HepG2 (cell line): Measurements from ENCODE around the gene DNAJC2. TPM values are rescaled to one million over a fixed set of nuclear protein-coding genes. Genes with fewer than 3 reads are reported as not detected.

ENCODE experiments used
- ATAC-seq: fragments of 200-7000 bp; cut with Tn5 transposase; 3 replicates; pipeline ENCODE4 v1.9.1; 2020; ENCODE audit warnings: mild to moderate bottlenecking, moderate library complexity
- BruUV-seq: library from RNA; stranded (reverse); fragments of 400-500 nt; replicated peaks from 2 replicates; lab custom pipeline; 2021; lab: Mats Ljungman, UMichigan
- CTCF ChIA-PET: fragments of 300-600 bp; formaldehyde crosslinking; extraction: SDS; loops from one replicate; lab custom pipeline; 2021; ENCODE audit warnings: low total read pairs, inconsistent platforms, low intra/inter-chr PET ratio; lab: Yijun Ruan, JAX
- POLR2A ChIA-PET: fragments of 350-600 bp; sonication (Branson Sonifier 250); formaldehyde crosslinking; loops from one replicate; lab custom pipeline; 2020; ENCODE audit warnings: antibody characterized with exemption, inconsistent platforms; lab: Yijun Ruan, JAX
- DNase-seq: peaks from one replicate; pipeline ENCODE4 v3.0.0-alpha.2; 2015; ENCODE audit warnings: low spot score
- FAIRE-seq: peaks from 3 replicates; lab custom pipeline; 2011; peaks lifted over from hg19 to GRCh38; lab: Jason Lieb, UNC
- H2AFZ ChIP-seq: one replicate; pipeline ENCODE4 v1.6.1; 2011; ENCODE audit warnings: low read length, inconsistent platforms
- H3K27ac ChIP-seq: fragments of 300-600 bp; 3 replicates; pipeline ENCODE4 v1.8.0; 2011; ENCODE audit warnings: mixed run types, mild to moderate bottlenecking, mixed read lengths, low read length, inconsistent platforms; ENCODE audit not compliant: insufficient read depth; ENCODE audit errors: extremely low read length
- H3K27me3 ChIP-seq, 2 experiments: fragments of 200-600 bp in 1 of 2; 2 replicates in 1 of 2; 3 replicates in 1 of 2; pipeline versions ENCODE4 v1.6.0 to v1.8.0; 2011; ENCODE audit warnings: low read length in 2 of 2, mild to moderate bottlenecking in 2 of 2, moderate library complexity in 2 of 2, inconsistent platforms in 1 of 2; ENCODE audit not compliant: insufficient read depth in 2 of 2, control insufficient read depth in 1 of 2
- H3K36me3 ChIP-seq, 2 experiments: fragments of 200-600 bp in 1 of 2; replicated peaks in 1 of 2; 2 replicates in 1 of 2; 3 replicates in 1 of 2; pipeline versions ENCODE4 v1.5.1 to v1.8.0; 2011; ENCODE audit warnings: low read length in 2 of 2, inconsistent platforms in 1 of 2; ENCODE audit not compliant: insufficient read depth in 2 of 2, control insufficient read depth in 1 of 2
- H3K4me1 ChIP-seq: 2 replicates; pipeline ENCODE4 v1.5.1; 2012; ENCODE audit warnings: low read length, inconsistent platforms; ENCODE audit not compliant: insufficient read depth
- H3K4me2 ChIP-seq: 2 replicates; pipeline ENCODE4 v1.6.0; 2011; ENCODE audit warnings: low read depth, low read length, inconsistent platforms
- H3K4me3 ChIP-seq, 3 experiments: fragments of 200-600 bp in 1 of 3; sonication (generic), shearing (Covaris generic) in 1 of 3; replicated peaks in 1 of 3; 2 replicates each; pipeline ENCODE4 v1.5.1; 2011 to 2016; ENCODE audit warnings: low read length in 3 of 3, inconsistent platforms in 2 of 3, low read depth in 2 of 3, mild to moderate bottlenecking in 2 of 3, control low read depth in 1 of 3, mixed read lengths in 1 of 3; ENCODE audit not compliant: insufficient read depth in 1 of 3
- H3K79me2 ChIP-seq: one replicate; pipeline ENCODE4 v1.6.1; 2011; ENCODE audit warnings: low read length, inconsistent platforms; ENCODE audit not compliant: insufficient read depth
- H3K9ac ChIP-seq: 2 replicates; pipeline ENCODE4 v1.6.0; 2011; ENCODE audit warnings: mild to moderate bottlenecking, low read depth, low read length, inconsistent platforms; ENCODE audit not compliant: insufficient read depth
- H3K9me3 ChIP-seq: 2 replicates; pipeline ENCODE4 v1.5.1; 2012; ENCODE audit warnings: mild to moderate bottlenecking, low read length
- H4K20me1 ChIP-seq: 2 replicates; pipeline ENCODE4 v1.6.0; 2011; ENCODE audit warnings: inconsistent platforms, mild to moderate bottlenecking, low read length, moderate library complexity; ENCODE audit not compliant: insufficient read depth
- ISX ChIP-seq: sonication (generic); formaldehyde crosslinking; conservative IDR thresholded peaks from 2 replicates; pipeline ENCODE4 v1.5.0; 2020; ENCODE audit warnings: missing genetic modification reagents
- RXRB ChIP-seq: IDR thresholded peaks from 2 replicates; pipeline ENCODE4 v1.6.1; 2016; ENCODE audit warnings: borderline replicate concordance, missing genetic modification reagents, missing compliant biosample characterization
- STAG1 ChIP-seq: sonication (generic); formaldehyde crosslinking; IDR thresholded peaks from 2 replicates; pipeline ENCODE4 v1.4.0; 2020; ENCODE audit warnings: missing genetic modification reagents
- WIZ ChIP-seq: sonication (generic); formaldehyde crosslinking; IDR thresholded peaks from 2 replicates; pipeline ENCODE4 v1.5.1; 2020; ENCODE audit warnings: mild to moderate bottlenecking, missing genetic modification reagents
- YY1 ChIP-seq: IDR thresholded peaks from 2 replicates; pipeline ENCODE4 v1.6.1; 2011; ENCODE audit warnings: low read length, low read depth, moderate library complexity, mild to moderate bottlenecking; ENCODE audit not compliant: insufficient read depth, insufficient replicate concordance
- ZHX1 ChIP-seq: sonication (generic); formaldehyde crosslinking; IDR thresholded peaks from 2 replicates; pipeline ENCODE4 v1.8.1; 2022; ENCODE audit warnings: low read depth, mild to moderate bottlenecking, missing genetic modification reagents
- ZKSCAN5 ChIP-seq: sonication (generic); formaldehyde crosslinking; IDR thresholded peaks from 2 replicates; pipeline ENCODE4 v1.5.1; 2020; ENCODE audit warnings: mild to moderate bottlenecking, missing genetic modification reagents
- ZNF263 ChIP-seq: sonication (generic); formaldehyde crosslinking; IDR thresholded peaks from 2 replicates; pipeline ENCODE4 v1.4.0; 2020; ENCODE audit warnings: missing genetic modification reagents
- ZNF614 ChIP-seq: IDR thresholded peaks from 2 replicates; pipeline ENCODE4 v1.6.1; 2018; ENCODE audit warnings: missing biosample characterization, missing genetic modification reagents, inconsistent platforms, borderline replicate concordance
- WGBS: methylation state at CpG from one replicate; pipeline ENCODE4 v1.1.6; 2017; ENCODE audit warnings: low lambda C conversion rate; 5-methylcytosine and 5-hydroxymethylcytosine counted together
- in situ Hi-C: cut with HindIII; loops from 2 replicates; pipeline ENCODE4 v1.10.0; 2017; ENCODE audit warnings: low pct_unique_long_range_greater_than_20kb; ENCODE audit not compliant: extremely low pct_ligation_motif_present
- intact Hi-C: fragments of 100-400 bp; cut with micrococcal nuclease; formaldehyde crosslinking; loops from one replicate; pipeline ENCODE4 v1.10.0; 2022; ENCODE audit not compliant: unreplicated experiment
- polyA plus RNA-seq, 8 experiments: library from polyadenylated mRNA; depleted of rRNA in 3 of 8; stranded (reverse) in 7 of 8; unstranded in 1 of 8; fragments of >200 nt; fragmentation: Illumina TruSeq in 4 of 8; extraction: Trizol in 4 of 8; gene quantifications; 2 replicates each; pipeline versions ENCODE4 v1.2.1 to v1.2.3, GENCODE V29; 2011 to 2016; ENCODE audit warnings: low read depth in 4 of 8, missing spikeins in 1 of 8, mixed read lengths in 1 of 8; ENCODE audit not compliant: insufficient read depth in 1 of 8
- total RNA-seq, 5 experiments: library from RNA; depleted of rRNA; stranded (reverse); fragments of >200 nt; fragmentation: Illumina TruSeq; extraction: Trizol; gene quantifications; 2 replicates each; pipeline ENCODE4 v1.2.3, GENCODE V29; 2016; ENCODE audit warnings: low read depth in 1 of 5
- TF ChIP-seq, protein P1 (sequence below): sonication (generic); formaldehyde crosslinking; IDR thresholded peaks from 2 replicates; pipeline ENCODE4 v1.4.0; 2020; ENCODE audit warnings: missing genetic modification reagents, borderline replicate concordance
- TF ChIP-seq, protein P2 (sequence below): sonication (generic); formaldehyde crosslinking; IDR thresholded peaks from 2 replicates; pipeline ENCODE4 v1.5.0; 2020; ENCODE audit warnings: missing genetic modification reagents

DNAJC2 gene
- total and polyA plus RNA-seq, 2 of the 13 experiments (the other 11 are each of a cell fraction or from before 2014, with no cell fraction given) = 19.6 to 42.0 TPM

DNA sequence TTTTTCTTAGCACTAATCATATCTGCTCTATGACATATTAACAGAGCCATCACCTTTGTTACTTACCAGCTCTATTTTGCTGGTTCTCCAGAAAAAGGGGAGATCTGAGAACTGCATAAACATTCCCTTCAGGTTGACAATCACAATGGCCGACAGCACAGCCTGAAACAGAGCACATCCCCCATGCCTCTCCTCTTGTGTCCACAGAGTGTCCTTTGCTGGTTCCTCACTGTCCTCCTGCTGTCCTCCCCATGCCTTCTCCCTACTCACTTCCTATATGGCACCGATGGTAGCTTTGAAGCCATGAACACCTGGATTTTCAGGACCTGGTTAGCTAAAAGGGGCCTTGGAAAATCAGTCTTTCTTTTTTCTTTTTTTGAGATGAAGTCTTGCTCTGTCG lies 44.7 kb upstream of the DNAJC2 start:
- Histone ChIP-seq H3K79me2 (no peaks in the 10 kb centered on the region), H3K4me1 (peaks cover 47% of the 10 kb centered on the region), H4K20me1 (no peaks in the 10 kb centered on the region), H3K4me2 (peak overlapping the region; percentile 55), H3K27ac (peak overlapping the region; percentile 81), H3K27me3 (no peaks in the 10 kb centered on the region), H3K4me3 (no peak overlapping the region; a peak in 1 of 6 replicates), H2AFZ (no peak overlapping the region), H3K9me3 (no peaks in the 10 kb centered on the region), H3K36me3 (no peaks in the 10 kb centered on the region), H3K9ac (peak overlapping the region; percentile 0; the same call in 1 of the 2 replicates)
- ChIA-PET CTCF (no interaction called here), POLR2A (interaction anchor here (1.0 kb wide), 1 partner anchor 41 kb away, joined by 4 read pairs; the partner anchor contains the start of gene PSMC2)
- DNase-seq (peak; percentile 19), FAIRE-seq (no peak), ATAC-seq (peak; percentile 53)
- TF ChIP-seq ZHX1 (CRISPR knock-in tag) (no peak), WIZ (CRISPR knock-in tag) (peak; percentile 15; the same call in 1 of the 2 replicates), RXRB (CRISPR knock-in tag) (no peak), ZNF263 (CRISPR knock-in tag) (peak; percentile 80), ZNF614 (CRISPR knock-in tag) (0 out of 2 replicates have a peak, but pooled peaks have one; percentile 5), ISX (CRISPR knock-in tag) (no peak), ZKSCAN5 (CRISPR knock-in tag) (no peak), STAG1 (CRISPR knock-in tag) (no peak), YY1 (peak; percentile 35)
- TF ChIP-seq, protein P1, sequence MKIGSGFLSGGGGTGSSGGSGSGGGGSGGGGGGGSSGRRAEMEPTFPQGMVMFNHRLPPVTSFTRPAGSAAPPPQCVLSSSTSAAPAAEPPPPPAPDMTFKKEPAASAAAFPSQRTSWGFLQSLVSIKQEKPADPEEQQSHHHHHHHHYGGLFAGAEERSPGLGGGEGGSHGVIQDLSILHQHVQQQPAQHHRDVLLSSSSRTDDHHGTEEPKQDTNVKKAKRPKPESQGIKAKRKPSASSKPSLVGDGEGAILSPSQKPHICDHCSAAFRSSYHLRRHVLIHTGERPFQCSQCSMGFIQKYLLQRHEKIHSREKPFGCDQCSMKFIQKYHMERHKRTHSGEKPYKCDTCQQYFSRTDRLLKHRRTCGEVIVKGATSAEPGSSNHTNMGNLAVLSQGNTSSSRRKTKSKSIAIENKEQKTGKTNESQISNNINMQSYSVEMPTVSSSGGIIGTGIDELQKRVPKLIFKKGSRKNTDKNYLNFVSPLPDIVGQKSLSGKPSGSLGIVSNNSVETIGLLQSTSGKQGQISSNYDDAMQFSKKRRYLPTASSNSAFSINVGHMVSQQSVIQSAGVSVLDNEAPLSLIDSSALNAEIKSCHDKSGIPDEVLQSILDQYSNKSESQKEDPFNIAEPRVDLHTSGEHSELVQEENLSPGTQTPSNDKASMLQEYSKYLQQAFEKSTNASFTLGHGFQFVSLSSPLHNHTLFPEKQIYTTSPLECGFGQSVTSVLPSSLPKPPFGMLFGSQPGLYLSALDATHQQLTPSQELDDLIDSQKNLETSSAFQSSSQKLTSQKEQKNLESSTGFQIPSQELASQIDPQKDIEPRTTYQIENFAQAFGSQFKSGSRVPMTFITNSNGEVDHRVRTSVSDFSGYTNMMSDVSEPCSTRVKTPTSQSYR = 0 out of 2 replicates have a peak, but pooled peaks have one; percentile 19
- TF ChIP-seq, protein P2, sequence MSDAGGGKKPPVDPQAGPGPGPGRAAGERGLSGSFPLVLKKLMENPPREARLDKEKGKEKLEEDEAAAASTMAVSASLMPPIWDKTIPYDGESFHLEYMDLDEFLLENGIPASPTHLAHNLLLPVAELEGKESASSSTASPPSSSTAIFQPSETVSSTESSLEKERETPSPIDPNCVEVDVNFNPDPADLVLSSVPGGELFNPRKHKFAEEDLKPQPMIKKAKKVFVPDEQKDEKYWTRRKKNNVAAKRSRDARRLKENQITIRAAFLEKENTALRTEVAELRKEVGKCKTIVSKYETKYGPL (CRISPR knock-in tag) = no peak
- WGBS = 82% methylated on average over 3 of the region's 3 CpGs
- in situ Hi-C loops = no loop called here
- no TSS peak for BruUV-seq
- intact Hi-C loops = loop anchor here (2.0 to 5.0 kb wide), 2 partner anchors 18 to 47 kb away; partner anchors contain the start of gene DNAJC2
